Measurements from ENCODE around the gene C1QTNF2.

The C1QTNF2 gene

GRCh38 chr5:160371294-160371693, 868 bp upstream of the C1QTNF2 start:
- no peak for DNase-seq (ENCODE audit: low read depth)

- no peak for DNase-seq (ENCODE audit: low read depth)
Measured at GRCh38 chr5:160370713-160371034, 248 bp upstream of the C1QTNF2 start.

GRCh38 chr5:160367885-160368284, 2.5 kb downstream of the C1QTNF2 start:
- DNase-seq (ENCODE audit: low read depth) = no peak

GRCh38 chr5:160367261-160367660, 3.2 kb downstream of the C1QTNF2 start:
- DNase-seq (ENCODE audit: low read depth) = no peak

GRCh38 chr5:160366230-160366629, 4.2 kb downstream of the C1QTNF2 start:
- no peak for DNase-seq (ENCODE audit: low read depth)

- no peak for DNase-seq (ENCODE audit: low read depth)
Measured at GRCh38 chr5:160363660-160364395, 6.6 kb downstream of the C1QTNF2 start.

GRCh38 chr5:160363211-160363610, 7.2 kb downstream of the C1QTNF2 start:
- DNase-seq (ENCODE audit: low read depth) = no peak

- no peak for DNase-seq (ENCODE audit: low read depth)
Measured at GRCh38 chr5:160361624-160362228, 8.7 kb downstream of the C1QTNF2 start.

- DNase-seq (ENCODE audit: low read depth) = no peak
Measured at GRCh38 chr5:160360310-160360709, 10.1 kb downstream of the C1QTNF2 start.

- DNase-seq (ENCODE audit: low read depth) = no peak
Measured at GRCh38 chr5:160359816-160360215, 10.6 kb downstream of the C1QTNF2 start.

- DNase-seq (ENCODE audit: low read depth) = no peak
Measured at GRCh38 chr5:160359242-160359641, 11.2 kb downstream of the C1QTNF2 start.

- no peak for DNase-seq (ENCODE audit: low read depth)
Measured at GRCh38 chr5:160357861-160358411, 12.5 kb downstream of the C1QTNF2 start.

- no peak for DNase-seq (ENCODE audit: low read depth)
Measured at GRCh38 chr5:160357394-160357793, 13.0 kb downstream of the C1QTNF2 start.

- DNase-seq (ENCODE audit: low read depth) = no peak
Measured at GRCh38 chr5:160356550-160357347, 13.7 kb downstream of the C1QTNF2 start.

- no peak for DNase-seq (ENCODE audit: low read depth)
Measured at GRCh38 chr5:160354666-160355065, 15.8 kb downstream of the C1QTNF2 start.

- DNase-seq (ENCODE audit: low read depth) = no peak
Measured at GRCh38 chr5:160353379-160353778, 17.0 kb downstream of the C1QTNF2 start.

- no peak for DNase-seq (ENCODE audit: low read depth)
Measured at GRCh38 chr5:160352308-160352707, 18.1 kb downstream of the C1QTNF2 start.

GRCh38 chr5:160349935-160350303, 20.5 kb downstream of the C1QTNF2 start:
- no peak for DNase-seq (ENCODE audit: low read depth)

GRCh38 chr5:160349249-160349934, 21.0 kb downstream of the C1QTNF2 start:
- no peak for DNase-seq (ENCODE audit: low read depth)

- DNase-seq (ENCODE audit: low read depth) = no peak
Measured at GRCh38 chr5:160348080-160348479, 22.3 kb downstream of the C1QTNF2 start.

GRCh38 chr5:160347448-160347847, 23.0 kb downstream of the C1QTNF2 start:
- no peak for DNase-seq (ENCODE audit: low read depth)

- DNase-seq (ENCODE audit: low read depth) = no peak
Measured at GRCh38 chr5:160342413-160342941, 27.9 kb downstream of the C1QTNF2 start.

Data from stimulated activated CD8-positive, alpha-beta memory T cell treated with anti-CD3 and anti-CD28 coated beads, Interleukin-15, amount 100 ng/mL, for 24 hours (primary cell).